HG02623 (cell line): ENCODE measurements around the gene ZNF543.
"Not testable (repeated sequence)": the region's sequence is repeated elsewhere in the genome, so short reads cannot be mapped to it uniquely, and the experiment has no call there.

Experiments
- ATAC-seq: cut with Tn5 transposase; IDR thresholded peaks from one replicate; pipeline ENCODE4 v1.9.1; 2021; ENCODE audit warnings: moderate library complexity; ENCODE audit not compliant: unreplicated experiment

The ZNF543 gene

GRCh38 chr19:57320180-57321084 lies at the start of gene ZNF543:
ZNF543 (plus strand) TSS chr19:57320472; CDS start chr19:57320854, 382 bp downstream.
- peak; percentile 97 for ATAC-seq

- no peak for ATAC-seq
Measured at GRCh38 chr19:57271280-57271679, 49.0 kb upstream of the ZNF543 start.

- no peak for ATAC-seq
Measured at GRCh38 chr19:57273014-57273413, 47.3 kb upstream of the ZNF543 start.

- no peak for ATAC-seq
Measured at GRCh38 chr19:57276430-57276829, 43.8 kb upstream of the ZNF543 start.

- not testable (repeated sequence) for ATAC-seq
Measured at GRCh38 chr19:57278481-57278880, 41.8 kb upstream of the ZNF543 start.

GRCh38 chr19:57279418-57280164 lies 40.7 kb upstream of the ZNF543 start:
- peak; percentile 63 for ATAC-seq

GRCh38 chr19:57280165-57280961 lies 39.9 kb upstream of the ZNF543 start, which contains the start of gene ZNF460:
ZNF460 (plus strand) TSS chr19:57280485; CDS start chr19:57280807, 322 bp downstream.
- ATAC-seq, result peak; percentile 79

- no peak for ATAC-seq
Measured at GRCh38 chr19:57280962-57281400, 39.3 kb upstream of the ZNF543 start.

- ATAC-seq, result no peak
Measured at GRCh38 chr19:57282011-57282643, 38.1 kb upstream of the ZNF543 start.

GRCh38 chr19:57288373-57288772 lies 31.9 kb upstream of the ZNF543 start:
- no peak for ATAC-seq

GRCh38 chr19:57290970-57291369 lies 29.3 kb upstream of the ZNF543 start:
- ATAC-seq, result no peak

- no peak for ATAC-seq
Measured at GRCh38 chr19:57292547-57292946, 27.7 kb upstream of the ZNF543 start.

- no peak for ATAC-seq
Measured at GRCh38 chr19:57293719-57294118, 26.6 kb upstream of the ZNF543 start.

GRCh38 chr19:57302020-57302465 lies 18.2 kb upstream of the ZNF543 start:
- ATAC-seq, result no peak

- no peak for ATAC-seq
Measured at GRCh38 chr19:57302727-57303401, 17.4 kb upstream of the ZNF543 start.

- ATAC-seq, result no peak
Measured at GRCh38 chr19:57305056-57305455, 15.2 kb upstream of the ZNF543 start.

- ATAC-seq, result no peak
Measured at GRCh38 chr19:57308514-57308913, 11.8 kb upstream of the ZNF543 start.

- ATAC-seq, result no peak
Measured at GRCh38 chr19:57310792-57311191, 9.5 kb upstream of the ZNF543 start.

GRCh38 chr19:57314146-57314545 lies 6.1 kb upstream of the ZNF543 start:
- ATAC-seq, result no peak

- no peak for ATAC-seq
Measured at GRCh38 chr19:57317503-57317902, 2.8 kb upstream of the ZNF543 start.
